HepG2 (cell line): ENCODE results near the gene LYRM1. TPM values are rescaled to one million over a fixed set of nuclear protein-coding genes. Genes with fewer than 3 reads are reported as not detected.

Experiments
- ARID5B ChIP-seq: IDR thresholded peaks from 2 replicates; pipeline ENCODE4 v1.4.0; 2020; ENCODE audit warnings: mild to moderate bottlenecking, missing genetic modification reagents
- ATF4 ChIP-seq, 2 experiments: fragments of 450-650 bp in 1 of 2; sonication (generic) in 1 of 2; formaldehyde crosslinking; IDR thresholded peaks; 2 replicates each; pipeline versions ENCODE4 v1.5.0 to v1.8.0; 2020 to 2022; ENCODE audit warnings: mild to moderate bottlenecking in 1 of 2, missing genetic modification reagents in 1 of 2
- ELF3 ChIP-seq: IDR thresholded peaks from 2 replicates; pipeline ENCODE4 v1.6.1; 2016; ENCODE audit warnings: missing genetic modification reagents, missing compliant biosample characterization
- FOXO1 ChIP-seq: sonication (generic); formaldehyde crosslinking; IDR thresholded peaks from 2 replicates; pipeline ENCODE4 v1.4.0; 2020; ENCODE audit warnings: missing genetic modification reagents
- GATAD1 ChIP-seq: IDR thresholded peaks from 2 replicates; pipeline ENCODE4 v1.6.1; 2016; ENCODE audit warnings: missing genetic modification reagents, missing compliant biosample characterization
- HNRNPUL1 ChIP-seq: fragments of 200-400 bp; formaldehyde crosslinking; IDR thresholded peaks from 2 replicates; pipeline ENCODE4 v1.6.1; 2017; ENCODE audit warnings: low read depth, mild to moderate bottlenecking, low read length, moderate library complexity
- MXD4 ChIP-seq: IDR thresholded peaks from 2 replicates; pipeline ENCODE4 v1.6.1; 2016; ENCODE audit warnings: mild to moderate bottlenecking, missing biosample characterization, missing genetic modification reagents
- NCOA2 ChIP-seq: sonication (generic); formaldehyde crosslinking; IDR thresholded peaks from 2 replicates; pipeline ENCODE4 v1.8.0; 2022; ENCODE audit warnings: inconsistent platforms
- PBX3 ChIP-seq: sonication (generic); formaldehyde crosslinking; IDR thresholded peaks from 2 replicates; pipeline ENCODE4 v1.8.1; 2023; ENCODE audit warnings: missing genetic modification reagents, inconsistent platforms, borderline replicate concordance
- SRF ChIP-seq: IDR thresholded peaks from 2 replicates; pipeline ENCODE4 v1.6.1; 2011; ENCODE audit warnings: mild to moderate bottlenecking, low read depth, low read length, moderate library complexity
- YEATS2 ChIP-seq: sonication (generic); formaldehyde crosslinking; IDR thresholded peaks from 2 replicates; pipeline ENCODE4 v1.4.0; 2020; ENCODE audit warnings: missing genetic modification reagents, borderline replicate concordance
- YEATS4 ChIP-seq: sonication (generic); formaldehyde crosslinking; IDR thresholded peaks from 2 replicates; pipeline ENCODE4 v1.4.0; 2020; ENCODE audit warnings: missing genetic modification reagents, borderline replicate concordance
- ZBTB44 ChIP-seq: sonication (generic); formaldehyde crosslinking; IDR thresholded peaks from 2 replicates; pipeline ENCODE4 v1.4.0; 2020; ENCODE audit warnings: missing genetic modification reagents
- ZNF556 ChIP-seq: sonication (generic); formaldehyde crosslinking; IDR thresholded peaks from 2 replicates; pipeline ENCODE4 v1.4.0; 2020; ENCODE audit warnings: mild to moderate bottlenecking, missing genetic modification reagents, borderline replicate concordance
- ZNF629 ChIP-seq: sonication (generic); formaldehyde crosslinking; conservative IDR thresholded peaks from 2 replicates; pipeline ENCODE4 v1.5.0; 2020; ENCODE audit warnings: missing genetic modification reagents
- ZNF691 ChIP-seq: sonication (generic); formaldehyde crosslinking; IDR thresholded peaks from 2 replicates; pipeline ENCODE4 v1.4.0; 2020; ENCODE audit warnings: missing genetic modification reagents, low read depth, mild to moderate bottlenecking, borderline replicate concordance
- ZNF703 ChIP-seq: sonication (generic); formaldehyde crosslinking; IDR thresholded peaks from 2 replicates; pipeline ENCODE4 v1.5.1; 2020; ENCODE audit warnings: missing genetic modification reagents, mild to moderate bottlenecking, moderate library complexity, borderline replicate concordance
- ZNF772 ChIP-seq: sonication (generic); formaldehyde crosslinking; IDR thresholded peaks from 2 replicates; pipeline ENCODE4 v1.5.0; 2020; ENCODE audit warnings: mild to moderate bottlenecking, missing genetic modification reagents
- ZNF841 ChIP-seq: sonication (generic); formaldehyde crosslinking; IDR thresholded peaks from 2 replicates; pipeline ENCODE4 v1.8.1; 2023; ENCODE audit warnings: missing genetic modification reagents, borderline replicate concordance
- polyA plus RNA-seq, 8 experiments: library from polyadenylated mRNA; depleted of rRNA in 3 of 8; stranded (reverse) in 7 of 8; unstranded in 1 of 8; fragments of >200 nt; fragmentation: Illumina TruSeq in 4 of 8; extraction: Trizol in 4 of 8; gene quantifications; 2 replicates each; pipeline versions ENCODE4 v1.2.1 to v1.2.3, GENCODE V29; 2011 to 2016; ENCODE audit warnings: low read depth in 4 of 8, missing spikeins in 1 of 8, mixed read lengths in 1 of 8; ENCODE audit not compliant: insufficient read depth in 1 of 8
- total RNA-seq, 5 experiments: library from RNA; depleted of rRNA; stranded (reverse); fragments of >200 nt; fragmentation: Illumina TruSeq; extraction: Trizol; gene quantifications; 2 replicates each; pipeline ENCODE4 v1.2.3, GENCODE V29; 2016; ENCODE audit warnings: low read depth in 1 of 5

The LYRM1 gene
- total and polyA plus RNA-seq, 2 of the 13 experiments (the other 11 are each of a cell fraction or from before 2014, with no cell fraction given): 59.2 to 82.6 TPM

GRCh38 chr16:20878682-20879147 lies 21.9 kb upstream of the LYRM1 start (continued):
- TF ChIP-seq ARID5B (CRISPR knock-in tag): peak; percentile 49
- no peak for TF ChIP-seq ATF4 (CRISPR knock-in tag; IDR thresholded peaks at IDR 0.05)
- peak; percentile 39; the same call in 1 of the 2 replicates for TF ChIP-seq YEATS2 (CRISPR knock-in tag)
- TF ChIP-seq YEATS4 (CRISPR knock-in tag): no peak
- TF ChIP-seq NCOA2 (CRISPR knock-in tag): peak; percentile 19; the same call in 1 of the 2 replicates
- no peak for TF ChIP-seq ZNF772 (CRISPR knock-in tag)
- peak; percentile 67; the same call in 1 of the 2 replicates for TF ChIP-seq ZNF691
- TF ChIP-seq MXD4 (CRISPR knock-in tag): peak; percentile 66; the same call in 1 of the 2 replicates
- TF ChIP-seq PBX3: no peak
- no peak for TF ChIP-seq SRF
- no peak for TF ChIP-seq ZNF629 (CRISPR knock-in tag)
- no peak for TF ChIP-seq ZBTB44
- peak; percentile 46; the same call in 1 of the 2 replicates for TF ChIP-seq FOXO1 (CRISPR knock-in tag)
- TF ChIP-seq ZNF703 (CRISPR knock-in tag): no peak
- TF ChIP-seq ELF3 (CRISPR knock-in tag): no peak
- peak; percentile 9; the same call in 1 of the 2 replicates for TF ChIP-seq GATAD1 (CRISPR knock-in tag)
- TF ChIP-seq ZNF556 (CRISPR knock-in tag): peak; percentile 85; the same call in 1 of the 2 replicates
- TF ChIP-seq HNRNPUL1: no peak
- TF ChIP-seq ZNF841 (CRISPR knock-in tag): no peak
